Type B pancreatic cell (in vitro differentiated cells): Measurements from ENCODE around the gene BMP7. TPM values are rescaled to one million over a fixed set of nuclear protein-coding genes. Genes with fewer than 3 reads are reported as not detected.

Experiments
- DNase-seq: peaks from one replicate; pipeline ENCODE4 v3.0.0; 2021; ENCODE audit warnings: mixed read lengths; ENCODE audit not compliant: unreplicated experiment; ENCODE audit errors: extremely low spot score
- H3K27ac Mint-ChIP-seq: 2 replicates; pipeline ENCODE4 v1.8.0; 2021; ENCODE audit warnings: mild to moderate bottlenecking, mixed read lengths
- H3K27me3 Mint-ChIP-seq: 2 replicates; pipeline ENCODE4 v1.8.0; 2021; ENCODE audit warnings: mixed read lengths
- H3K36me3 Mint-ChIP-seq: 2 replicates; pipeline ENCODE4 v1.8.0; 2021; ENCODE audit warnings: mixed read lengths
- H3K4me1 Mint-ChIP-seq: one replicate; pipeline ENCODE4 v1.8.0; 2021; ENCODE audit warnings: mixed read lengths; ENCODE audit not compliant: unreplicated experiment
- H3K4me3 Mint-ChIP-seq: 2 replicates; pipeline ENCODE4 v1.8.0; 2021; ENCODE audit warnings: mild to moderate bottlenecking, mixed read lengths
- H3K9me3 Mint-ChIP-seq: 2 replicates; pipeline ENCODE4 v1.8.0; 2021; ENCODE audit warnings: mixed read lengths
- CTCF ChIP-seq: fragments of 200-600 bp; sonication (generic); conservative IDR thresholded peaks from 2 replicates; pipeline ENCODE4 v1.5.0; 2021; ENCODE audit warnings: antibody characterized with exemption, mild to moderate bottlenecking
- total RNA-seq: library from RNA; stranded (reverse); gene quantifications from 2 replicates; pipeline ENCODE4 v1.2.1, GENCODE V29; 2021; ENCODE audit warnings: low replicate concordance

BMP7 gene
- total RNA-seq, 1 donor from 2014 or later = 115 TPM

- H3K36me3 Mint-ChIP-seq = peaks cover 11% of the 10 kb centered on the region
- no peak for DNase-seq
- no peaks in the 10 kb centered on the region for H3K27me3 Mint-ChIP-seq
- no peak overlapping the region for H3K4me3 Mint-ChIP-seq
- TF ChIP-seq CTCF = no peak
- peaks cover 5% of the 10 kb centered on the region for H3K4me1 Mint-ChIP-seq
- no peaks in the 10 kb centered on the region for H3K9me3 Mint-ChIP-seq
- H3K27ac Mint-ChIP-seq = no peak overlapping the region
These were observed 43.9 kb downstream of the BMP7 start for GRCh38 chr20:57222631-57222950.

GRCh38 chr20:57221916-57222630 lies 44.4 kb downstream of the BMP7 start:
- no peak for DNase-seq
- Mint-ChIP-seq H3K27ac (no peak overlapping the region), H3K4me3 (no peak overlapping the region), H3K27me3 (no peaks in the 10 kb centered on the region), H3K4me1 (peaks cover 5% of the 10 kb centered on the region), H3K9me3 (no peaks in the 10 kb centered on the region), H3K36me3 (peaks cover 9% of the 10 kb centered on the region)
- no peak for TF ChIP-seq CTCF

- H3K36me3 Mint-ChIP-seq = peaks cover 14% of the 10 kb centered on the region
- no peaks in the 10 kb centered on the region for H3K9me3 Mint-ChIP-seq
- no peak for DNase-seq
- no peaks in the 10 kb centered on the region for H3K27me3 Mint-ChIP-seq
- H3K4me1 Mint-ChIP-seq = peaks cover 5% of the 10 kb centered on the region
- H3K4me3 Mint-ChIP-seq = no peak overlapping the region
- H3K27ac Mint-ChIP-seq = peak overlapping the region; percentile 11
- no peak for TF ChIP-seq CTCF
These were observed 45.9 kb downstream of the BMP7 start for GRCh38 chr20:57220337-57221145.

GRCh38 chr20:57219071-57219677 lies 47.3 kb downstream of the BMP7 start:
- H3K27ac Mint-ChIP-seq = no peak overlapping the region
- no peaks in the 10 kb centered on the region for H3K27me3 Mint-ChIP-seq
- peaks cover 14% of the 10 kb centered on the region for H3K36me3 Mint-ChIP-seq
- no peaks in the 10 kb centered on the region for H3K9me3 Mint-ChIP-seq
- no peak for TF ChIP-seq CTCF
- peaks cover 5% of the 10 kb centered on the region for H3K4me1 Mint-ChIP-seq
- DNase-seq = no peak
- H3K4me3 Mint-ChIP-seq = no peak overlapping the region

- H3K36me3 Mint-ChIP-seq = peaks cover 11% of the 10 kb centered on the region
These were observed 48.0 kb downstream of the BMP7 start for GRCh38 chr20:57218489-57218888.

More at GRCh38 chr20:57218489-57218888, 48.0 kb downstream of the BMP7 start:
- Mint-ChIP-seq H3K27ac (no peak overlapping the region), H3K9me3 (no peaks in the 10 kb centered on the region), H3K4me1 (peaks cover 5% of the 10 kb centered on the region), H3K27me3 (no peaks in the 10 kb centered on the region), H3K4me3 (no peak overlapping the region)
- no peak for DNase-seq
- no peak for TF ChIP-seq CTCF
